ENCODE data around the gene EHD2.

DNA sequence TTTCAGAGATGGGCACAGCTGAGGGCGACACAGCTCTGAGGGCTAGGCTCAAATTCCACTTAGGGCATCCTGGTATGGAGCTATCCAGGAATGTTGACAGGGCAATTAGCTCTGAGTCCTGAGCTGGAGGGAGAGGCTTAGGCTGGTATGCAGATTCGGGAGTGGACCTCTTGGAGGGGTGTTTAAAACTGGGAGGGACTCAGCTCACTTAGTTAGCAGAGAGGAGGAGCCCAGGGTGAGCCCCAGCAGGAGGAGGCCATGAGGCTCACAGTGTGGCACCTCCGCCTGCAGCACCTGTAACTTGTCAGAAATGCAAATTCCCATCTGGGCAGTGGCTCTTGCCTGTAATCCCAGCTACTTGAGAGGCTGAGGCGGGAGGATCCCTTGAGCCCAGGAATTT, 21.9 kb downstream of the EHD2 start:
- TF ChIP-seq, protein P1, sequence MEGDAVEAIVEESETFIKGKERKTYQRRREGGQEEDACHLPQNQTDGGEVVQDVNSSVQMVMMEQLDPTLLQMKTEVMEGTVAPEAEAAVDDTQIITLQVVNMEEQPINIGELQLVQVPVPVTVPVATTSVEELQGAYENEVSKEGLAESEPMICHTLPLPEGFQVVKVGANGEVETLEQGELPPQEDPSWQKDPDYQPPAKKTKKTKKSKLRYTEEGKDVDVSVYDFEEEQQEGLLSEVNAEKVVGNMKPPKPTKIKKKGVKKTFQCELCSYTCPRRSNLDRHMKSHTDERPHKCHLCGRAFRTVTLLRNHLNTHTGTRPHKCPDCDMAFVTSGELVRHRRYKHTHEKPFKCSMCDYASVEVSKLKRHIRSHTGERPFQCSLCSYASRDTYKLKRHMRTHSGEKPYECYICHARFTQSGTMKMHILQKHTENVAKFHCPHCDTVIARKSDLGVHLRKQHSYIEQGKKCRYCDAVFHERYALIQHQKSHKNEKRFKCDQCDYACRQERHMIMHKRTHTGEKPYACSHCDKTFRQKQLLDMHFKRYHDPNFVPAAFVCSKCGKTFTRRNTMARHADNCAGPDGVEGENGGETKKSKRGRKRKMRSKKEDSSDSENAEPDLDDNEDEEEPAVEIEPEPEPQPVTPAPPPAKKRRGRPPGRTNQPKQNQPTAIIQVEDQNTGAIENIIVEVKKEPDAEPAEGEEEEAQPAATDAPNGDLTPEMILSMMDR (IDR thresholded peaks at IDR 0.05; ENCODE audit: low read length): no peak
- TF ChIP-seq EZH2phosphoT487 (IDR thresholded peaks at IDR 0.05; ENCODE audit: low read length) (no peak), EZH2 (optimal IDR thresholded peaks at IDR 0.05; ENCODE audit: low read depth, low read length) (no peak)

Measured in MM.1S (cell line).